HepG2 (cell line): ENCODE results near the gene PLEKHA6. TPM values are rescaled to one million over a fixed set of nuclear protein-coding genes. Genes with fewer than 3 reads are reported as not detected.
A peak's percentile ranks its signal among the peaks of the same experiment; 100 is the strongest.

ENCODE experiments used
- ATF5 ChIP-seq: sonication (generic); formaldehyde crosslinking; IDR thresholded peaks from 2 replicates; pipeline ENCODE4 v1.4.0; 2020; ENCODE audit warnings: mild to moderate bottlenecking, low read depth, missing genetic modification reagents
- CAMTA2 ChIP-seq: sonication (generic); formaldehyde crosslinking; IDR thresholded peaks from 2 replicates; pipeline ENCODE4 v1.4.0; 2020; ENCODE audit warnings: mild to moderate bottlenecking, missing genetic modification reagents, borderline replicate concordance
- CBX5 ChIP-seq: sonication (generic); formaldehyde crosslinking; IDR thresholded peaks from 2 replicates; pipeline ENCODE4 v1.4.0; 2020; ENCODE audit warnings: missing genetic modification reagents, borderline replicate concordance
- CSRNP1 ChIP-seq: sonication (generic); formaldehyde crosslinking; IDR thresholded peaks from 2 replicates; pipeline ENCODE4 v1.8.1; 2023; ENCODE audit warnings: mild to moderate bottlenecking, missing genetic modification reagents
- DMTF1 ChIP-seq: sonication (generic); formaldehyde crosslinking; IDR thresholded peaks from 2 replicates; pipeline ENCODE4 v1.4.0; 2020; ENCODE audit warnings: mild to moderate bottlenecking, missing genetic modification reagents
- ETS1 ChIP-seq: sonication (generic); formaldehyde crosslinking; IDR thresholded peaks from 2 replicates; pipeline ENCODE4 v1.4.0; 2020; ENCODE audit warnings: missing genetic modification reagents
- FOXK2 ChIP-seq: fragments of 450-650 bp; IDR thresholded peaks from 2 replicates; pipeline ENCODE4 v1.6.1; 2016
- HBP1 ChIP-seq: IDR thresholded peaks from 2 replicates; pipeline ENCODE4 v1.6.1; 2016; ENCODE audit warnings: low read depth, control low read depth
- KMT2A ChIP-seq: sonication (generic); formaldehyde crosslinking; IDR thresholded peaks from 2 replicates; pipeline ENCODE4 v1.4.0; 2020; ENCODE audit warnings: missing genetic modification reagents
- NCOR1 ChIP-seq: fragments of 200-600 bp; sonication (generic); IDR thresholded peaks from 2 replicates; pipeline ENCODE4 v1.7.0; 2017; ENCODE audit warnings: antibody characterized with exemption, low read length, borderline replicate concordance
- NFE2 ChIP-seq: sonication (generic); formaldehyde crosslinking; IDR thresholded peaks from 2 replicates; pipeline ENCODE4 v1.4.0; 2020; ENCODE audit warnings: missing genetic modification reagents
- NFIC ChIP-seq: IDR thresholded peaks from 2 replicates; pipeline ENCODE4 v1.6.1; 2012; ENCODE audit warnings: mild to moderate bottlenecking, low read length, inconsistent platforms
- ONECUT2 ChIP-seq: sonication (generic); formaldehyde crosslinking; IDR thresholded peaks from 2 replicates; pipeline ENCODE4 v1.4.0; 2020; ENCODE audit warnings: missing genetic modification reagents
- PHF21A ChIP-seq: sonication (generic); formaldehyde crosslinking; IDR thresholded peaks from 2 replicates; pipeline ENCODE4 v1.5.0; 2020; ENCODE audit warnings: mild to moderate bottlenecking, missing genetic modification reagents
- SMYD3 ChIP-seq: sonication (generic); formaldehyde crosslinking; IDR thresholded peaks from 2 replicates; pipeline ENCODE4 v1.8.1; 2023; ENCODE audit warnings: mild to moderate bottlenecking, missing genetic modification reagents
- SNAPC2 ChIP-seq: sonication (generic); formaldehyde crosslinking; IDR thresholded peaks from 2 replicates; pipeline ENCODE4 v1.8.1; 2022; ENCODE audit warnings: mild to moderate bottlenecking, missing genetic modification reagents
- TOE1 ChIP-seq: sonication (generic); formaldehyde crosslinking; IDR thresholded peaks from 2 replicates; pipeline ENCODE4 v1.4.0; 2020; ENCODE audit warnings: mild to moderate bottlenecking, missing genetic modification reagents
- ZBTB38 ChIP-seq: sonication (generic); formaldehyde crosslinking; IDR thresholded peaks from 2 replicates; pipeline ENCODE4 v1.5.1; 2020; ENCODE audit warnings: mild to moderate bottlenecking, missing genetic modification reagents
- ZBTB8A ChIP-seq: sonication (generic); formaldehyde crosslinking; IDR thresholded peaks from 2 replicates; pipeline ENCODE4 v1.4.0; 2020; ENCODE audit warnings: mild to moderate bottlenecking, low read depth, missing genetic modification reagents, borderline replicate concordance
- ZMYM2 ChIP-seq: sonication (generic); formaldehyde crosslinking; IDR thresholded peaks from 2 replicates; pipeline ENCODE4 v1.8.0; 2022; ENCODE audit warnings: mild to moderate bottlenecking, missing genetic modification reagents
- ZNF180 ChIP-seq: sonication (generic); formaldehyde crosslinking; IDR thresholded peaks from 2 replicates; pipeline ENCODE4 v1.4.0; 2020; ENCODE audit warnings: low read depth, missing genetic modification reagents, borderline replicate concordance
- ZNF781 ChIP-seq: sonication (generic); formaldehyde crosslinking; IDR thresholded peaks from 2 replicates; pipeline ENCODE4 v1.5.1; 2020; ENCODE audit warnings: borderline replicate concordance, mild to moderate bottlenecking, missing genetic modification reagents; ENCODE audit errors: not compliant biosample characterization
- ZNF883 ChIP-seq: sonication (generic); formaldehyde crosslinking; IDR thresholded peaks from 2 replicates; pipeline ENCODE4 v1.5.1; 2020; ENCODE audit warnings: mild to moderate bottlenecking, missing genetic modification reagents; ENCODE audit errors: not compliant biosample characterization
- polyA plus RNA-seq, 8 experiments: library from polyadenylated mRNA; depleted of rRNA in 3 of 8; stranded (reverse) in 7 of 8; unstranded in 1 of 8; fragments of >200 nt; fragmentation: Illumina TruSeq in 4 of 8; extraction: Trizol in 4 of 8; gene quantifications; 2 replicates each; pipeline versions ENCODE4 v1.2.1 to v1.2.3, GENCODE V29; 2011 to 2016; ENCODE audit warnings: low read depth in 4 of 8, missing spikeins in 1 of 8, mixed read lengths in 1 of 8; ENCODE audit not compliant: insufficient read depth in 1 of 8
- total RNA-seq, 5 experiments: library from RNA; depleted of rRNA; stranded (reverse); fragments of >200 nt; fragmentation: Illumina TruSeq; extraction: Trizol; gene quantifications; 2 replicates each; pipeline ENCODE4 v1.2.3, GENCODE V29; 2016; ENCODE audit warnings: low read depth in 1 of 5

Gene PLEKHA6
- total and polyA plus RNA-seq, 2 of the 13 experiments (the other 11 are each of a cell fraction or from before 2014, with no cell fraction given) = 5.3 to 11.4 TPM

- no peak for TF ChIP-seq SMYD3 (CRISPR knock-in tag)
- TF ChIP-seq ZNF180 (CRISPR knock-in tag) = no peak
- no peak for TF ChIP-seq CSRNP1
- TF ChIP-seq CAMTA2 = 0 out of 2 replicates have a peak, but pooled peaks have one; percentile 10
- TF ChIP-seq DMTF1 (CRISPR knock-in tag) = no peak
- TF ChIP-seq ZMYM2 (CRISPR knock-in tag) = no peak
- TF ChIP-seq HBP1 = 0 out of 2 replicates have a peak, but pooled peaks have one; percentile 37
- no peak for TF ChIP-seq ONECUT2 (CRISPR knock-in tag)
- TF ChIP-seq ETS1 (CRISPR knock-in tag) = no peak
- TF ChIP-seq NFE2 = no peak
- TF ChIP-seq FOXK2 = no peak
- TF ChIP-seq SNAPC2 (CRISPR knock-in tag) = no peak
- TF ChIP-seq ZBTB8A (CRISPR knock-in tag) = no peak
- no peak for TF ChIP-seq ATF5 (CRISPR knock-in tag)
- TF ChIP-seq ZNF883 (CRISPR knock-in tag) = peak; percentile 21
- TF ChIP-seq TOE1 (CRISPR knock-in tag) = no peak
- TF ChIP-seq NCOR1 = peak; percentile 50
- no peak for TF ChIP-seq KMT2A (CRISPR knock-in tag)
- TF ChIP-seq PHF21A (CRISPR knock-in tag) = no peak
- TF ChIP-seq ZBTB38 (CRISPR knock-in tag) = 0 out of 2 replicates have a peak, but pooled peaks have one; percentile 18
- TF ChIP-seq CBX5 (CRISPR knock-in tag) = no peak
- no peak for TF ChIP-seq NFIC
- no peak for TF ChIP-seq ZNF781 (CRISPR knock-in tag)
Observed at GRCh38 chr1:204376919-204377799, 17.4 kb upstream of the PLEKHA6 start (continued).
